ENCODE data around the gene CTR9. TPM values are rescaled to one million over a fixed set of nuclear protein-coding genes. Genes with fewer than 3 reads are reported as not detected.

CTR9 gene
- total RNA-seq, result 12.8 and 17.9 TPM in 2 replicates

DNA sequence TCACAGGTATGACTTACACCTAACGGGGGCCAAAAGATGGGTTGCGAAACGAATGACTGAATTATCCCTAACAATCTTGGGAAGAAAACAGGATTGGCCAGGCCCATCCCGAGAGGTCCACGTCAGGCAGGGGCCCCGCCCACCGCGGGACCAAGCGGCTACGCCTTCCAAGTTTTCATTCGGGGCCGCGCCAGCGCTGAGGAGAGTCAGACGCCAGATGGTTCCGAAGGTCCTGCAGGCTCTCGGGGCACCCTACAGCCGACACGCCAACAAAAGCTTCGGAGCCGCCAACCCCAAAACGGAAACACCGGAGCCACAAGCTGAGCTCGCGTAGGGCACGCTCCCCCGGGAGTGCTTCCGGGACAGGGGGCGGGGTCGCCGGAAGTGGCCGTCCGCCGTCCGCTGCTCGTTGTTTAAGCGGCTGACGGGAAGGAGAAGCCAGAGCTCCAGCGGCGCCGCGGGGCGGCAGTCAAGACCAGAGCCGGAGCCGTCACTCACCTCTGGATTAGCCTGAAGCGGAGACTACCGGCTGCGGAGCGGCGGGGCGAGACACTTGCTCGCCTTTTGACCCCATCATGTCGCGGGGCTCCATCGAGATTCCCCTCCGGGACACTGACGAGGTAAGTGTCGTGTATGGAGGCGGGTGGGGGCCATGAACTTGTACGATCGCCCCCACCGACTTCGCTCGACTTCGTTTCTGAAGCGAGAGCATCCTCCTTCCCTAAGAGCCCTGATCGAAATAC is at the start of gene CTR9:
Gene CTR9, plus strand, starts transcription at position 409 of the 743 bp plus-strand sequence. Its CDS starts 167 bp downstream, at position 576.

DNA sequence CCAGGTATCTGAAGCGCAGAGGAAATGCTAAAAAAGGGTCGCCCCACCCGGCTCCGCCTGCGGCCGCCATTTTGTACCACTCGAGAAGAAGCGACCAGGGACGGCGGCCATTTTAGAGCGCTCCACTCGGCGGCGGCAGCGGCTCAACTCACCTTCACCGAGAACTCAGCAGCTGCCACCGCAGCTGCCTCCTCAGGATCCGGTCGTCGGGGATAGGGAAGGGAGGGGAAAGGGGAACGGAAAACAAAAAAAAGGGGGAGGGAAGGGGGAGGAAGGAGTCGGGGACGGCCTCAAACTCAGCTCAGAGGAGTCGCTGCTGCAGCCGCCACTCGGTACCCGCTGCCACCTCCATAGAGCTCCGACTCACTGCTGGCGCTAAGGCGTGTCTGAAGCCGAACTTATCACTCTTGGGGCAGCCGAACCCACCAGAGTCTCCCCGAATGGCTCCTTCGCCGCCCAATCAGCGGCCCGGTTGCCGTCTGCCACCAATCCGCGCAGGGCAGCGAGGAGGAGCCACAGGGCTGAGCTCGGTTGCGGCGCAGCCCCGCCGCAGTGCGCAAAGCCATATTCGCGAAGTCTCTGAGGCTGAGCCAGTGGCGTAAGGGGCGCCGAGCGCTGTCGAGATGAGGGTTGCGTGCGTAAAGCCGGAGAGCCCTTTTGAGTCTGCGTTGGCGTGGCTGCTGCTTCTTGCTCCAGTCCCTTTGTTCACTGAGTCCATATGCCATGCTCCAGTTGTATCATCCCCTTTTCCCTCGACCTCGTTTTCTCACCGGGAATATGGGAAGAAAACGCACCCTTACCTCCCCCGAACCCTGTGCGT is 57.7 kb downstream of the CTR9 start, which contains the start of gene EIF4G2:
Gene EIF4G2, minus strand, starts transcription at position 374 of the 820 bp plus-strand sequence.

Other genes starting within 250 kb of the CTR9 start
- 14.6 and 19.1 TPM in 2 replicates for gene RNF141, start 210.1 kb upstream of the CTR9 start, total RNA-seq
- gene LYVE1, start 182.6 kb upstream of the CTR9 start, total RNA-seq, result not detected in 2 replicates
- gene IRAG1, start 57.5 kb upstream of the CTR9 start, total RNA-seq, result 1.0 and 4.2 TPM in 2 replicates
- gene EIF4G2, start 57.7 kb downstream of the CTR9 start, total RNA-seq, result 461 and 526 TPM in 2 replicates
- gene ZBED5, start 106.8 kb downstream of the CTR9 start, total RNA-seq, result 19.6 and 24.5 TPM in 2 replicates

Data from pericardium fibroblast (primary cell).